GM19463 (cell line): ENCODE measurements around the gene PPP1R12A.
"Not testable (repeated sequence)": the region's sequence is repeated elsewhere in the genome, so short reads cannot be mapped to it uniquely, and the experiment has no call there.

Source experiments
- ATAC-seq: cut with Tn5 transposase; IDR thresholded peaks from one replicate; pipeline ENCODE4 v1.9.1; 2021; ENCODE audit warnings: mild to moderate bottlenecking, moderate library complexity; ENCODE audit not compliant: unreplicated experiment

Gene PPP1R12A

GRCh38 chr12:79844693-79845092 is 90.2 kb downstream of the PPP1R12A start:
- no peak for ATAC-seq

- ATAC-seq, result no peak
Measured at GRCh38 chr12:79843978-79844377, 90.9 kb downstream of the PPP1R12A start.

GRCh38 chr12:79842630-79843029 is 92.3 kb downstream of the PPP1R12A start:
- no peak for ATAC-seq

- no peak for ATAC-seq
Measured at GRCh38 chr12:79841878-79842265, 93.0 kb downstream of the PPP1R12A start.

GRCh38 chr12:79841248-79841877 is 93.5 kb downstream of the PPP1R12A start:
- ATAC-seq, result no peak

GRCh38 chr12:79838359-79838758 is 96.5 kb downstream of the PPP1R12A start:
- ATAC-seq, result no peak

- no peak for ATAC-seq
Measured at GRCh38 chr12:79837575-79837974, 97.3 kb downstream of the PPP1R12A start.

GRCh38 chr12:79835377-79835843 is 99.5 kb downstream of the PPP1R12A start:
- ATAC-seq, result no peak

- ATAC-seq, result no peak
Measured at GRCh38 chr12:79834712-79835376, 100.1 kb downstream of the PPP1R12A start.

GRCh38 chr12:79830440-79830839 is 104.5 kb downstream of the PPP1R12A start:
- no peak for ATAC-seq

GRCh38 chr12:79828924-79829323 is 106.0 kb downstream of the PPP1R12A start:
- no peak for ATAC-seq

- no peak for ATAC-seq
Measured at GRCh38 chr12:79827484-79827883, 107.4 kb downstream of the PPP1R12A start.

- no peak for ATAC-seq
Measured at GRCh38 chr12:79826267-79827128, 108.4 kb downstream of the PPP1R12A start.

- ATAC-seq, result no peak
Measured at GRCh38 chr12:79822475-79822874, 112.4 kb downstream of the PPP1R12A start.

GRCh38 chr12:79818856-79819255 is 116.0 kb downstream of the PPP1R12A start:
- no peak for ATAC-seq

GRCh38 chr12:79784366-79785065 is 150.4 kb downstream of the PPP1R12A start:
- ATAC-seq, result not testable (repeated sequence)

GRCh38 chr12:79782172-79782900 is 152.6 kb downstream of the PPP1R12A start:
- ATAC-seq, result peak; percentile 42

GRCh38 chr12:79778802-79779448 is 156.0 kb downstream of the PPP1R12A start:
- ATAC-seq, result no peak

GRCh38 chr12:79776111-79776510 is 158.8 kb downstream of the PPP1R12A start:
- ATAC-seq, result no peak
